ENCODE data around the gene KSR1. TPM values are rescaled to one million over a fixed set of nuclear protein-coding genes. Genes with fewer than 3 reads are reported as not detected.

KSR1 gene
- total and polyA plus RNA-seq, 2 experiments from 2014 or later, result 7.8 to 53.2 TPM

- Histone ChIP-seq H3K27ac (ENCODE audit: low read depth) (no peak overlapping the region), H3K27me3 (ENCODE audit: insufficient read depth) (no peaks in the 10 kb centered on the region), H3K4me1 (ENCODE audit: insufficient read depth) (peaks cover 43% of the 10 kb centered on the region), H3F3A (replicated peaks; ENCODE audit: low read depth) (no peaks in the 10 kb centered on the region), H2AFZ (no peak overlapping the region), H3K79me2 (replicated peaks; ENCODE audit: insufficient read depth) (peaks cover 35% of the 10 kb centered on the region), H3K4me2 (no peak overlapping the region), H3K9me2 (ENCODE audit: insufficient read depth) (peaks cover 13% of the 10 kb centered on the region), H4K20me1 (replicated peaks; ENCODE audit: insufficient read depth) (no peaks in the 10 kb centered on the region), H3K4me3 (no peak overlapping the region), H3K36me3 (ENCODE audit: insufficient read depth) (no peaks in the 10 kb centered on the region)
- H3K9me3 Mint-ChIP-seq, result no peaks in the 10 kb centered on the region; the same call in 2 of the 3 replicates
- H3K27ac Mint-ChIP-seq, result peak overlapping the region; percentile 60
- ATAC-seq (no peak), DNase-seq (ENCODE audit: low spot score) (no peak)
- no peak overlapping the region for H3K4me3 Mint-ChIP-seq
- no peaks in the 10 kb centered on the region; the same call in 1 of the 3 replicates for H3K36me3 Mint-ChIP-seq (ENCODE audit: low read depth)
- H3K27me3 Mint-ChIP-seq (ENCODE audit: insufficient read depth, low read depth, poor library complexity), result peaks cover 8% of the 10 kb centered on the region
- H3K4me1 Mint-ChIP-seq, result peaks cover 57% of the 10 kb centered on the region
- TF ChIP-seq STAT1 (IDR thresholded peaks at IDR 0.05; ENCODE audit: unreplicated experiment) (no peak), CREB1 (CRISPR knock-in tag; IDR thresholded peaks at IDR 0.05; ENCODE audit: low read depth) (no peak), POLR2AphosphoS5 (IDR thresholded peaks at IDR 0.05; ENCODE audit: low read depth) (no peak), EZH2phosphoT487 (IDR thresholded peaks at IDR 0.05; ENCODE audit: unreplicated experiment) (no peak), ZNF462 (CRISPR knock-in tag; IDR thresholded peaks at IDR 0.05) (no peak), EZH2 (IDR thresholded peaks at IDR 0.05; ENCODE audit: low read depth, unreplicated experiment) (no peak), NANOG (IDR thresholded peaks at IDR 0.05; ENCODE audit: borderline replicate concordance) (no peak), REST (IDR thresholded peaks at IDR 0.05; ENCODE audit: unreplicated experiment) (no peak), ZNF331 (CRISPR knock-in tag; IDR thresholded peaks at IDR 0.05; ENCODE audit: low read depth) (no peak)
- TF ChIP-seq, protein P1, sequence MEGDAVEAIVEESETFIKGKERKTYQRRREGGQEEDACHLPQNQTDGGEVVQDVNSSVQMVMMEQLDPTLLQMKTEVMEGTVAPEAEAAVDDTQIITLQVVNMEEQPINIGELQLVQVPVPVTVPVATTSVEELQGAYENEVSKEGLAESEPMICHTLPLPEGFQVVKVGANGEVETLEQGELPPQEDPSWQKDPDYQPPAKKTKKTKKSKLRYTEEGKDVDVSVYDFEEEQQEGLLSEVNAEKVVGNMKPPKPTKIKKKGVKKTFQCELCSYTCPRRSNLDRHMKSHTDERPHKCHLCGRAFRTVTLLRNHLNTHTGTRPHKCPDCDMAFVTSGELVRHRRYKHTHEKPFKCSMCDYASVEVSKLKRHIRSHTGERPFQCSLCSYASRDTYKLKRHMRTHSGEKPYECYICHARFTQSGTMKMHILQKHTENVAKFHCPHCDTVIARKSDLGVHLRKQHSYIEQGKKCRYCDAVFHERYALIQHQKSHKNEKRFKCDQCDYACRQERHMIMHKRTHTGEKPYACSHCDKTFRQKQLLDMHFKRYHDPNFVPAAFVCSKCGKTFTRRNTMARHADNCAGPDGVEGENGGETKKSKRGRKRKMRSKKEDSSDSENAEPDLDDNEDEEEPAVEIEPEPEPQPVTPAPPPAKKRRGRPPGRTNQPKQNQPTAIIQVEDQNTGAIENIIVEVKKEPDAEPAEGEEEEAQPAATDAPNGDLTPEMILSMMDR (conservative IDR thresholded peaks at IDR 0.05; ENCODE audit: low read depth in 2 of 2), result no peak
Measured at GRCh38 chr17:27576477-27577083, 120.3 kb downstream of the KSR1 start.
